SJCRH30 (cell line): ENCODE measurements around the gene NLRC5. TPM values are rescaled to one million over a fixed set of nuclear protein-coding genes. Genes with fewer than 3 reads are reported as not detected.

Experiments used
- DNase-seq, 2 experiments: peaks; one replicate each; pipeline ENCODE4 v3.0.0-alpha.2; 2015 to 2020
- H3K27ac ChIP-seq: fragments of 250-450 bp; sonication (Bioruptor Pico); 2 replicates; pipeline ENCODE4 v1.5.1; 2020; ENCODE audit warnings: mild to moderate bottlenecking, moderate library complexity
- H3K27me3 ChIP-seq: fragments of 250-450 bp; sonication (Bioruptor Pico); 2 replicates; pipeline ENCODE4 v1.5.1; 2020; ENCODE audit warnings: mild to moderate bottlenecking, moderate library complexity
- H3K36me3 ChIP-seq: fragments of 250-450 bp; sonication (Bioruptor Pico); 2 replicates; pipeline ENCODE4 v1.5.1; 2020; ENCODE audit warnings: mild to moderate bottlenecking, moderate library complexity
- H3K4me1 ChIP-seq: fragments of 250-450 bp; sonication (Bioruptor Pico); 2 replicates; pipeline ENCODE4 v1.5.1; 2020; ENCODE audit warnings: mild to moderate bottlenecking, moderate library complexity
- H3K4me3 ChIP-seq: fragments of 250-450 bp; sonication (Bioruptor Pico); 2 replicates; pipeline ENCODE4 v1.5.1; 2020; ENCODE audit warnings: mild to moderate bottlenecking, moderate library complexity
- H3K9me3 ChIP-seq: fragments of 250-450 bp; sonication (Bioruptor Pico); replicated peaks from 2 replicates; pipeline ENCODE4 v1.5.1; 2020; ENCODE audit warnings: mild to moderate bottlenecking, moderate library complexity
- total RNA-seq: library from RNA; depleted of rRNA; stranded (reverse); fragments of >200 nt; shearing (Covaris generic); gene quantifications from 2 replicates; pipeline ENCODE4 v1.2.3, GENCODE V29; 2014

NLRC5 gene
- total RNA-seq, 1 experiment from 2014 or later: 2.9 TPM

GRCh38 chr16:57027067-57027466 is 37.7 kb downstream of the NLRC5 start:
- Histone ChIP-seq H3K27me3 (peaks cover 13% of the 10 kb centered on the region; the same call in 1 of the 2 replicates), H3K9me3 (no peaks in the 10 kb centered on the region), H3K4me3 (no peak overlapping the region), H3K27ac (no peak overlapping the region), H3K4me1 (peaks cover 17% of the 10 kb centered on the region), H3K36me3 (no peaks in the 10 kb centered on the region)
- no peak for DNase-seq

DNA sequence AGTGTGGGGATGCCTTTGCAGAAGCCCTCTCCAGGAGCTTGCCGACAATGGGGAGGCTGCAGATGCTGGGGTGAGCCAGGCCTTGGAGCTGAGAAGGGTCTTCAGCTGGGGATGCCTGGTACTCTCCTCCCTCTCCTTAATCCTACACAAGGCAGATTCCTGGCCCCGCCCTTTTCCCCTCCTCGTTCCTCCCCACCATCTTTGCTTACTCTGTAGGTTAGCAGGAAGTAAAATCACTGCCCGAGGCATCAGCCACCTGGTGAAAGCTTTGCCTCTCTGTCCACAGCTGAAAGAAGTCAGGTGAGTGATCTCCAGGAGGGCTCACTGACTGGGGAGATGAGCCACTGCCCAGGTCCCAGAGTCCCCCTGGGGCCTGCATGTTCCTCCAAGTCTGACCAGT is 38.7 kb downstream of the NLRC5 start:
- H3K4me3 ChIP-seq: no peak overlapping the region
- no peak for DNase-seq
- 0 out of 2 replicates have a peak, but pooled peaks cover 6% of the 10 kb centered on the region for H3K27me3 ChIP-seq
- peaks cover 17% of the 10 kb centered on the region for H3K4me1 ChIP-seq
- H3K9me3 ChIP-seq: no peaks in the 10 kb centered on the region
- no peaks in the 10 kb centered on the region for H3K36me3 ChIP-seq
- H3K27ac ChIP-seq: no peak overlapping the region

- peak overlapping the region; percentile 58 for H3K27ac ChIP-seq
- H3K36me3 ChIP-seq: no peaks in the 10 kb centered on the region
Measured at GRCh38 chr16:57029161-57030160, 40.1 kb downstream of the NLRC5 start.

GRCh38 chr16:57030346-57030902 is 41.1 kb downstream of the NLRC5 start:
- no peak overlapping the region for H3K27ac ChIP-seq
- no peaks in the 10 kb centered on the region for H3K27me3 ChIP-seq
- peaks cover 17% of the 10 kb centered on the region for H3K4me1 ChIP-seq
- H3K36me3 ChIP-seq: no peaks in the 10 kb centered on the region
- no peaks in the 10 kb centered on the region for H3K9me3 ChIP-seq
- DNase-seq: no peak
- no peak overlapping the region for H3K4me3 ChIP-seq

More at GRCh38 chr16:57029161-57030160, 40.1 kb downstream of the NLRC5 start:
- peak; percentile 84 for DNase-seq
- no peak overlapping the region for H3K4me3 ChIP-seq
- H3K27me3 ChIP-seq: no peaks in the 10 kb centered on the region
- H3K4me1 ChIP-seq: peaks cover 17% of the 10 kb centered on the region
- no peaks in the 10 kb centered on the region for H3K9me3 ChIP-seq

DNA sequence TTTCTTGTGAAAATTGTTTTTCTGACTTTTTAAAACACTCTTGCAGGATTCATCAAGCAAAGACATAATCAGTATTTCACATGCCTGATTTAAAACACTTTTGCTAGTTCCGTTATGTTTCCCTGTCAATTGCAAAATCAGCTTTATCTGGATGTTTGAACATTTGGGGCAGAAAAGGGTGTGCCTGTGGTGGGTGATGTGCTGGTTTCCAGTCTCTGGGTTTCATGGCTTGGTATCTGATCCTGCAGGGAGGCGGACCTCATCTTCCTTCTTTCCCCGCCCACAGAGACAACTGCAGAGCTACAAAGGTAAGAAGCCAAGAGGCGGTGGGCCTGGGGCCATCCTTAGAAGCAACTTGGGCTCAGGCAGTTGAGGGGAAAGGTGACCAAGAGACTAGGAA is 41.8 kb downstream of the NLRC5 start:
- Histone ChIP-seq H3K4me1 (peaks cover 17% of the 10 kb centered on the region), H3K36me3 (no peaks in the 10 kb centered on the region), H3K27me3 (no peaks in the 10 kb centered on the region), H3K9me3 (no peaks in the 10 kb centered on the region), H3K4me3 (no peak overlapping the region), H3K27ac (no peak overlapping the region)
- no peak for DNase-seq

- no peak for DNase-seq
- Histone ChIP-seq H3K27ac (no peak overlapping the region), H3K36me3 (no peaks in the 10 kb centered on the region), H3K4me1 (peaks cover 17% of the 10 kb centered on the region), H3K27me3 (no peaks in the 10 kb centered on the region), H3K4me3 (no peak overlapping the region), H3K9me3 (no peaks in the 10 kb centered on the region)
Measured at GRCh38 chr16:57032346-57032745, 43.0 kb downstream of the NLRC5 start.

GRCh38 chr16:57032931-57033330 is 43.6 kb downstream of the NLRC5 start:
- Histone ChIP-seq H3K4me3 (no peak overlapping the region), H3K9me3 (no peaks in the 10 kb centered on the region), H3K36me3 (no peaks in the 10 kb centered on the region), H3K27me3 (no peaks in the 10 kb centered on the region), H3K27ac (no peak overlapping the region), H3K4me1 (peaks cover 17% of the 10 kb centered on the region)
- no peak for DNase-seq

DNA sequence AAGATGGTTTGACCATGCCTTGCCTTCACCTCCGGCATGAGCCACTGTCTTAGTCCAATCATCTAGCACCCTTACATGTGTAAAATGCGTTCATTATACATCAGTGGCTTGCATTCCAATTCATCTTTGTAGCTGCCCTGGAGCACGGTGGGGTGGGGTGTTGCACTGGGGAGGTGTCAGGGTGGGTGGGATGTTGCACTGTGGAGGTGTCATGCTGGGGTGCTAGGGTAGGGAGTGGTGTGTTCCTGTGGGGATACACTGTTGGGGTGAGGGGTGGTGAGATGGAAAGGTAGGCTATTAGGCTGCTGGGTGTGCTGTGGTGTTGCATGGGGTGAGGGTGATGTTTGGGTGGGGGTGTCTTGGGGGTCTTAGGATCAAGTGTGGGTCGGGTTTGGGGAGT is 47.0 kb downstream of the NLRC5 start:
- Histone ChIP-seq H3K4me1 (peaks cover 10% of the 10 kb centered on the region; the same call in 1 of the 2 replicates), H3K27me3 (no peaks in the 10 kb centered on the region), H3K9me3 (no peaks in the 10 kb centered on the region), H3K4me3 (no peak overlapping the region), H3K27ac (no peak overlapping the region), H3K36me3 (no peaks in the 10 kb centered on the region)
- no peak for DNase-seq

- H3K36me3 ChIP-seq: no peaks in the 10 kb centered on the region
- no peaks in the 10 kb centered on the region for H3K9me3 ChIP-seq
- peaks cover 13% of the 10 kb centered on the region for H3K4me1 ChIP-seq
- DNase-seq: no peak
- H3K4me3 ChIP-seq: no peak overlapping the region
- no peak overlapping the region for H3K27ac ChIP-seq
- H3K27me3 ChIP-seq: no peaks in the 10 kb centered on the region
Measured at GRCh38 chr16:57036945-57037344, 47.6 kb downstream of the NLRC5 start.

DNA sequence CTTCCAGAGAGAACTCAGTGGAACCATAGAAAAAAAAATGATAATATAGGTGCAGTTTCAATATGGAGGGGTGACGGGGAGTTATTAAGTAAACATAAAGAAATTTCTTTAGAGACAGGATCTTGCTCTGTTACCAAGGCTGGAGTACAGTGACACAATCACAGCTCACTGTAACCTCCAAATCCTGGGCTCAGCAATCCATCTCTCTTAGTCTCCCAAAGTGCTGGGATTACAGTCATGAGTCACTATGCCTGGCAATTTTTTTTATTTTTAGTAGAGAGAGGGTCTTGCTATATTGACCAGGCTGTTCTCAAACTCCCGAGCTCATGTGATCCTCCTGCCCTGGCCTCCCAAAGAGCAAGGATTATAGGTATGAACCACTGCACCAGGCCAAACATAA is 48.8 kb downstream of the NLRC5 start:
- no peak overlapping the region for H3K4me3 ChIP-seq
- no peaks in the 10 kb centered on the region for H3K27me3 ChIP-seq
- no peaks in the 10 kb centered on the region for H3K9me3 ChIP-seq
- H3K4me1 ChIP-seq: peaks cover 17% of the 10 kb centered on the region
- no peaks in the 10 kb centered on the region for H3K36me3 ChIP-seq
- DNase-seq: no peak
- no peak overlapping the region for H3K27ac ChIP-seq

DNA sequence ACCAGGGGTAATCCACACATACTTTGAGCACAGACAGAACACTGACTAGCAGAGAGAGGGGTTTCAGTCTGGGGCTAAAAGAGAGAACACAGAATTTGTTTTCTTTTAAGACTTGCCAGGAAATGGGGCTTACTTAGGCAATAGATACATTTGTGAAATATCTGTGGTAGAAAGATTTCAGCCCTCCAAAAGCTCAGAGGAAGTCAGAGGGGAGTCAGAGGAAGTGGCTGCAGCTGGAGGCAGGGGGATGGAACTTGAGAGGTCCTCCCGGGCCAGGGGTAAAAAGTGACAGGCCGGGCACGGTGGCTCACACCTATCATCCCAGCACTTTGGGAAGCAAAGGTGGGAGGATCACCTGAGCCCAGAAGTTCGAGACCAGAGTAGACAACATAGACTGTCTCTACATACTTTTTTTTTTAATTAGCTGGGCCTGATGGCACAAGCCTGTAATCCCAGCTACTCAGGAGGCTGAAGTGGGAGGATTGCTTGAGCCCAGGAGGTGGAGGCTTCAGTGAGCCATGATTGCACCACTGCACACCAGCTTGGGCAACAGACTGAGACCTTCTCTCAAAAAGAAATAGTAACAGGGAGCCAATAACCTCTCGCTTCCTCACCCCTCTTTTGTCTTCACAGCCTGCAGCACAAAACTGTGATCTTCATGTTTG is 49.9 kb downstream of the NLRC5 start:
- no peaks in the 10 kb centered on the region for H3K9me3 ChIP-seq
- no peaks in the 10 kb centered on the region for H3K36me3 ChIP-seq
- no peak overlapping the region for H3K27ac ChIP-seq
- peaks cover 17% of the 10 kb centered on the region for H3K4me1 ChIP-seq
- no peaks in the 10 kb centered on the region for H3K27me3 ChIP-seq
- peak in 1 of 2 experiments; percentile 44 for DNase-seq
- no peak overlapping the region for H3K4me3 ChIP-seq

DNA sequence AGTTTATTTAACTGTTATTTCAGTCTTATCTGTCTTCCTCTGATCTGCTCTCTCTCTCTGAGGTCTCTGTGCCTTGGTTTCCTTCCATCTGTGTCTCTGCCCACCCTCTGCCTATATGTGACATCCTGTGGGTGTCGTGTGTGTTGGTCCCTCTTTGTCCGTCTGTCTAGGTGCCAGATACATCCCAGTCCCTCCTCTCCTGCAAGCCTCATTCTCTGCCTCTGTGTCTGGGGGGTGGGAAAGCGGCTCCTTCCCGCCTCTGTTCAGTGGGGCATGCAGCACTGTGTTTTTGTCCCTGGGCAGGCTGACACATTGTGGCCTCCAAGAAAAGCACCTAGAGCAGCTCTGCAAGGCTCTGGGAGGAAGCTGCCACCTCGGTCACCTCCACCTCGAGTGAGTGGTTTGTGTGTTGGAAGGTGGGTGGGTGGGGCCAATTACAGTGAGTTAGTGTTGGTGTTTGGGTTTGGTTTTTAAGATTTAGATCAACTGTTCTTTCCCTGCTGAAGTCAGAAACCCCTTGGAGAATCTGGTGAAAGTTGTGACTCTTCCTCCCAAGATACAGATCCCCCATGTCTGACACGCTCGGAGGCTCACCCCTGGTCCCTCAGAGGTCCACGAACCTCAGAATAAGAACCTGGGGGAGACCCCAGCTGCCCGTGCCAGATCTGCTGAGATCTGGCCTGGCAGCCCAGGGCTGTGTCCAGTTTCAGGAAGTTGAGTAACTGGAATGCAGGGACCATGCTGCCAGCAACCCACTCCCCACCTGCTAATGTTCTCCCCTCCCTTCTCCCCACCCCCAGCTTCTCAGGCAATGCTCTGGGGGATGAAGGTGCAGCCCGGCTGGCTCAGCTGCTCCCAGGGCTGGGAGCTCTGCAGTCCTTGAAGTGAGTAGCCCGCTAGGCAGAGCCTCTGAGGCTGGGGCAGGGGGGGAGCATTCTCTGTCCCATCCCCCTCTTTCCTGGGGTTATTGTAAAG is 52.1 kb downstream of the NLRC5 start:
- Histone ChIP-seq H3K27me3 (no peaks in the 10 kb centered on the region), H3K9me3 (no peaks in the 10 kb centered on the region)

DNA sequence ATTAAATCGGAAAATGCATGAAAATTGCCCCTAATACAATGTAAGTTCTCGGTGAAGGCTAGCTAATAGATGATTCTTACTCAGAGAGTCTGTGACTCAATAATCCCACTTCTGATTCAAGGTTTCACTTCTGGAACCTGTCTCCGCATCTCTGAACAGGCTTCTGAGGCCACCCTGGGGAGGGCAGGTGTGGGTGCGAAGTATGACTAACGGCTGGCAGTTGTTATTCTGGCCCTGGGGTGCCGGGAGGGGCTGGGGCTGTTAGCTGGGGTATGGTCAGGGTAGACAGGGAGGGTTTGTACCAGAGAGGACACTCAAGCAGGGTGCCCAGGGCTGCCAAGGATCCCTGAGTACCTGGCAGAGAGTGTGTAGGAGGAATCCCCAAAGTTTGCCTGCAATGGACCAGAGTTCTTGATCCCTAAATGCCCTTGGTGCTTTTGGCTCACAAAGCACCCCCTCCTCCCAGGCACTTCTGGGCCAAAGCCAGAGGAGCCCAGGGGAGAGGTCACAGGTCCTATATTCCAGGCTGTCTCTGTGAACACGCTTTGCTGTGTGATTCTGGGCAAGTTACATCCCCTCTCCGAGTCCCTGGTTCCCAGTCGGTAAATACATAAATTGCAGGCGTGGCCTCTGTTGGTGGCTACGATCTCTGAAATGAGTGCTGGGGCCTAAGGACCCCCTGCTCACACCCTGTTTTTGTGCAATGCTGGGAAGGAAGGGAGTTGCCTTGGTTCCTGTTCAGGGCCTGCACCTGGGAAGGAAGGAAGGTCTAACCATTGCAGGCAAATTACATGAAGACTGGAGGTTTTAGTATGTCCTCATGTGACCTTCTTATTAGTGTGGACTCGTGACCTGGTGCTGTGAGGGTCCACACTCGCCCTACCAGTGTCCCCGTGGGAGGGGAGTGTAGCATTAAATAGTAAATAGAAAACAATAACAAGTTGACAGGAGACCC is 53.1 kb downstream of the NLRC5 start:
- Histone ChIP-seq H3K27ac (no peak overlapping the region), H3K27me3 (no peaks in the 10 kb centered on the region), H3K9me3 (no peaks in the 10 kb centered on the region), H3K4me3 (no peak overlapping the region), H3K36me3 (no peaks in the 10 kb centered on the region), H3K4me1 (peaks cover 20% of the 10 kb centered on the region)
- no peak for DNase-seq

More for the DNA sequence above, 52.1 kb downstream of the NLRC5 start:
- Histone ChIP-seq H3K4me3 (no peak overlapping the region), H3K4me1 (peaks cover 20% of the 10 kb centered on the region), H3K27ac (no peak overlapping the region), H3K36me3 (no peaks in the 10 kb centered on the region)
- no peak for DNase-seq
